H1 (cell line): ENCODE data around the gene SSU72. TPM values are rescaled to one million over a fixed set of nuclear protein-coding genes. Genes with fewer than 3 reads are reported as not detected.

ENCODE experiments used
- CTCF ChIA-PET: fragments of 300-600 bp; sonication (Branson Sonifier 250); formaldehyde crosslinking; loops from one replicate; lab custom pipeline; 2021; ENCODE audit not compliant: partially characterized antibody; lab: Charles Lee
- POLR2A ChIA-PET: fragments of 300-600 bp; sonication (Branson Sonifier 250); formaldehyde crosslinking; loops from one replicate; lab custom pipeline; 2021; ENCODE audit warnings: inconsistent platforms; ENCODE audit not compliant: partially characterized antibody; lab: Charles Lee
- DNase-seq, 2 experiments: peaks; one replicate each; pipeline versions ENCODE4 v3.0.0 to v3.0.0-alpha.2; 2010 to 2022; ENCODE audit warnings: low spot score in 2 of 2, low read depth in 1 of 2, mixed read lengths in 1 of 2
- FAIRE-seq: peaks from 2 replicates; lab custom pipeline; 2011; peaks lifted over from hg19 to GRCh38; lab: Jason Lieb, UNC
- H2AFZ ChIP-seq: 2 replicates; pipeline ENCODE4 v1.8.1; 2012; ENCODE audit warnings: low read length, inconsistent platforms
- H2AK5ac ChIP-seq: 2 replicates; pipeline ENCODE4 v1.6.1; 2013; ENCODE audit warnings: low read depth, low read length
- H2BK120ac ChIP-seq: replicated peaks from 2 replicates; pipeline ENCODE3; 2013; ENCODE audit warnings: low read depth, low read length, inconsistent platforms
- H2BK12ac ChIP-seq: 2 replicates; pipeline ENCODE4 v1.6.1; 2013; ENCODE audit warnings: low read depth, low read length
- H2BK15ac ChIP-seq: 2 replicates; pipeline ENCODE4 v1.6.1; 2013; ENCODE audit warnings: low read length
- H2BK20ac ChIP-seq: 2 replicates; pipeline ENCODE4 v1.6.1; 2013; ENCODE audit warnings: low read length
- H2BK5ac ChIP-seq: 2 replicates; pipeline ENCODE4 v1.6.1; 2013; ENCODE audit warnings: low read depth, low read length
- H3K14ac ChIP-seq: 2 replicates; pipeline ENCODE4 v1.6.1; 2013; ENCODE audit warnings: inconsistent platforms; ENCODE audit not compliant: insufficient read length
- H3K18ac ChIP-seq: 2 replicates; pipeline ENCODE4 v1.6.1; 2013; ENCODE audit warnings: low read length; ENCODE audit errors: extremely low read depth
- H3K23ac ChIP-seq: 2 replicates; pipeline ENCODE4 v1.6.1; 2013; ENCODE audit warnings: inconsistent platforms; ENCODE audit not compliant: insufficient read length
- H3K23me2 ChIP-seq: 2 replicates; pipeline ENCODE4 v1.6.1; 2013; ENCODE audit warnings: low read depth, low read length
- H3K27ac ChIP-seq: 2 replicates; pipeline ENCODE4 v1.6.1; 2011; ENCODE audit warnings: low read depth, low read length, inconsistent platforms
- H3K27me3 ChIP-seq, 4 experiments: replicated peaks in 1 of 4; 1 replicate in 1 of 4; 2 replicates in 3 of 4; pipeline versions ENCODE4 v1.6.1 to v1.8.1; 2011 to 2013; ENCODE audit warnings: low read length in 3 of 4, mild to moderate bottlenecking in 3 of 4, inconsistent platforms in 2 of 4, mixed read lengths in 2 of 4, moderate library complexity in 1 of 4; ENCODE audit not compliant: control insufficient read depth in 3 of 4, insufficient read depth in 3 of 4; ENCODE audit errors: extremely low read depth in 1 of 4
- H3K36me3 ChIP-seq, 4 experiments: 2 replicates each; pipeline versions ENCODE4 v1.6.1 to v1.8.1; 2011 to 2013; ENCODE audit warnings: mild to moderate bottlenecking in 4 of 4, low read length in 3 of 4, moderate library complexity in 2 of 4, control low read depth in 1 of 4, inconsistent platforms in 1 of 4; ENCODE audit not compliant: insufficient read depth in 4 of 4, control insufficient read depth in 2 of 4
- H3K4ac ChIP-seq: replicated peaks from 2 replicates; pipeline ENCODE3; 2013; ENCODE audit warnings: low read length, low read depth, mixed read lengths, inconsistent platforms; ENCODE audit not compliant: insufficient read length
- H3K4me1 ChIP-seq, 4 experiments: replicated peaks in 1 of 4; 1 replicate in 1 of 4; 2 replicates in 3 of 4; pipeline versions ENCODE4 v1.6.1 to v1.8.1; 2011 to 2013; ENCODE audit warnings: low read length in 3 of 4, inconsistent platforms in 2 of 4, mixed read lengths in 1 of 4; ENCODE audit not compliant: insufficient read depth in 4 of 4, control insufficient read depth in 3 of 4
- H3K4me2 ChIP-seq, 2 experiments: 2 replicates each; pipeline versions ENCODE4 v1.6.1 to v1.8.1; 2011 to 2013; ENCODE audit warnings: low read depth in 2 of 2, low read length in 2 of 2, control low read depth in 1 of 2, inconsistent platforms in 1 of 2, mild to moderate bottlenecking in 1 of 2; ENCODE audit not compliant: insufficient read depth in 1 of 2
- H3K4me3 ChIP-seq, 4 experiments: fragments of 200-600, 300-600 bp in 1 of 4; sonication (generic), shearing (Covaris generic), sonication (Bioruptor Twin) in 1 of 4; 2 replicates each; pipeline versions ENCODE4 v1.5.1 to v1.8.1; 2011 to 2016; ENCODE audit warnings: low read length in 4 of 4, low read depth in 3 of 4, control low read depth in 2 of 4, inconsistent platforms in 2 of 4, mild to moderate bottlenecking in 2 of 4, mixed read lengths in 1 of 4, moderate library complexity in 1 of 4; ENCODE audit not compliant: insufficient read depth in 2 of 4; ENCODE audit errors: extremely low read depth in 1 of 4
- H3K56ac ChIP-seq: replicated peaks from 2 replicates; pipeline ENCODE3; 2013; ENCODE audit warnings: low read depth, mild to moderate bottlenecking, mixed read lengths, low read length, inconsistent platforms; ENCODE audit not compliant: insufficient read length
- H3K79me1 ChIP-seq: 2 replicates; pipeline ENCODE4 v1.6.1; 2013; ENCODE audit warnings: low read depth, low read length, control low read depth
- H3K79me2 ChIP-seq, 2 experiments: 2 replicates each; pipeline versions ENCODE4 v1.6.1 to v1.8.1; 2012 to 2013; ENCODE audit warnings: low read length in 2 of 2, mild to moderate bottlenecking in 2 of 2, inconsistent platforms in 1 of 2; ENCODE audit not compliant: insufficient read depth in 2 of 2, control insufficient read depth in 1 of 2
- H3K9ac ChIP-seq, 4 experiments: replicated peaks in 1 of 4; 1 replicate in 1 of 4; 2 replicates in 3 of 4; pipeline versions ENCODE4 v1.6.1 to v1.8.1; 2011 to 2013; ENCODE audit warnings: low read depth in 3 of 4, low read length in 3 of 4, control low read depth in 2 of 4, mild to moderate bottlenecking in 2 of 4, moderate library complexity in 2 of 4, inconsistent platforms in 1 of 4; ENCODE audit errors: extremely low read depth in 1 of 4
- H3K9me3 ChIP-seq, 2 experiments: 2 replicates each; pipeline versions ENCODE4 v1.6.1 to v1.8.1; 2012 to 2013; ENCODE audit warnings: mild to moderate bottlenecking in 2 of 2, moderate library complexity in 2 of 2, control low read depth in 1 of 2, inconsistent platforms in 1 of 2, low read depth in 1 of 2, low read length in 1 of 2, mixed read lengths in 1 of 2; ENCODE audit not compliant: insufficient read depth in 2 of 2
- H4K20me1 ChIP-seq, 2 experiments: replicated peaks in 1 of 2; 2 replicates each; pipeline versions ENCODE3 to v1.8.1; 2011 to 2013; ENCODE audit warnings: inconsistent platforms in 2 of 2, low read length in 2 of 2, mild to moderate bottlenecking in 1 of 2; ENCODE audit not compliant: insufficient read depth in 2 of 2, control insufficient read depth in 1 of 2
- H4K5ac ChIP-seq: 2 replicates; pipeline ENCODE4 v1.6.1; 2013; ENCODE audit warnings: low read length, low read depth, mixed read lengths, inconsistent platforms; ENCODE audit not compliant: insufficient read length
- H4K8ac ChIP-seq: 2 replicates; pipeline ENCODE4 v1.8.0; 2013; ENCODE audit warnings: mild to moderate bottlenecking, moderate library complexity, low read length, inconsistent platforms; ENCODE audit not compliant: insufficient read depth; ENCODE audit errors: extremely low read depth
- H4K91ac ChIP-seq: replicated peaks from 2 replicates; pipeline ENCODE3; 2013; ENCODE audit warnings: low read length, mixed read lengths, inconsistent platforms; ENCODE audit not compliant: insufficient read length
- GTF2F1 ChIP-seq: IDR thresholded peaks from 2 replicates; pipeline ENCODE4 v1.6.1; 2012; ENCODE audit warnings: low read depth, low read length, improper control_type of control experiment, borderline replicate concordance
- WGBS, 2 experiments: shearing (Covaris generic) in 1 of 2; methylation state at CpG; one replicate each; pipeline versions ENCODE4 v1.1.6 to v1.1.7; 2013 to 2015; ENCODE audit warnings: low lambda C conversion rate in 2 of 2, mixed read lengths in 2 of 2, inconsistent platforms in 1 of 2, low coverage in 1 of 2, missing lambda C conversion rate in 1 of 2; ENCODE audit not compliant: insufficient replicate concordance in 2 of 2, insufficient coverage in 1 of 2, insufficient read length in 1 of 2; ENCODE audit errors: extremely low coverage in 1 of 2, missing lambda C conversion rate in 1 of 2; 5-methylcytosine and 5-hydroxymethylcytosine counted together
- polyA plus RNA-seq, 7 experiments: library from polyadenylated mRNA; depleted of rRNA in 3 of 7; stranded (reverse) in 5 of 7; unstranded in 2 of 7; fragments of >200 nt in 5 of 7; fragments of 200-250 nt in 2 of 7; gene quantifications; 1 replicate in 5 of 7; 2 replicates in 1 of 7; 4 replicates in 1 of 7; pipeline versions ENCODE4 v1.2.1 to v1.2.3, GENCODE V29; 2011 to 2013; ENCODE audit warnings: missing spikeins in 2 of 7, mixed read lengths in 2 of 7
- total RNA-seq: library from RNA; stranded (reverse); fragmentation: NEBNext Ultra II Directional; extraction: Animal tissue kit (Norgen Biotek cat#: 25700); gene quantifications from 2 replicates; pipeline ENCODE4 v1.2.1, GENCODE V29; 2021

SSU72 gene
- total and polyA plus RNA-seq, 2 of the 8 experiments (the other 6 are each of a cell fraction or from before 2014, with no cell fraction given), result 110 to 165 TPM

DNA sequence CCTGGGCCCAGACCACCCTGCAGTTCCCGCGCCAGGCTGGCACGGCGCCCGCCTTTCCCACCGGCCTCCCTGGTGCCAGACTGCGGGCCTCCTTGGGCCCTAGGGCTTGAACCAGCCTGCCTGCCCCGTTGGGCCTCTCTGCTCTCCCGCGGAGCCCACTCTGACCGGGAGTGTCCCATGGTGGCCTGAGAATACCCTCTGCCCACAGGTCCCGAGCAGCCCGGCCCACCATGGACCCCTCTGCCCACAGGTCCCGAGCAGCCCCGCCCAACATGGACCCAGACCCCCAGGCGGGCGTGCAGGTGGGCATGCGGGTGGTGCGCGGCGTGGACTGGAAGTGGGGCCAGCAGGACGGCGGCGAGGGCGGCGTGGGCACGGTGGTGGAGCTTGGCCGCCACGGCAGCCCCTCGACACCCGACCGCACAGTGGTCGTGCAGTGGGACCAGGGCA, 48.5 kb upstream of the SSU72 start:
- no peak overlapping the region for H2BK15ac ChIP-seq
- ChIA-PET POLR2A (no interaction called here), CTCF (interaction anchor here (1.6 kb wide), 1 partner anchor 182 kb away, joined by 4 read pairs; no protein-coding TSS in a partner anchor)
- H2AFZ ChIP-seq, result no peak overlapping the region
- H3K23me2 ChIP-seq, result no peaks in the 10 kb centered on the region
- peak overlapping the region; percentile 79; the same call in 1 of the 2 replicates for H4K8ac ChIP-seq
- WGBS, 2 experiments, result 96% methylated on average over 26 of the region's 33 CpGs; no CpG with 5 or more reads in 1 of the 2 experiments
- H3K56ac ChIP-seq, result no peak overlapping the region
- H3K14ac ChIP-seq, result no peak overlapping the region
- no peak overlapping the region for H3K4ac ChIP-seq
- H2BK20ac ChIP-seq, result no peak overlapping the region
- no peak overlapping the region for H2BK120ac ChIP-seq
- no peak overlapping the region for H2AK5ac ChIP-seq
- no peak overlapping the region for H3K27ac ChIP-seq
- no peaks in the 10 kb centered on the region for H3K27me3 ChIP-seq
- no peak overlapping the region for H3K4me3 ChIP-seq
- H3K23ac ChIP-seq, result no peak overlapping the region
- no peaks in the 10 kb centered on the region for H3K79me2 ChIP-seq
- no peaks in the 10 kb centered on the region for H3K9me3 ChIP-seq
- H3K4me2 ChIP-seq, result no peak overlapping the region
- FAIRE-seq (no peak), DNase-seq (no peak)
- H2BK5ac ChIP-seq, result no peak overlapping the region; the same call in 1 of the 2 replicates
- no peak for TF ChIP-seq GTF2F1
- H3K79me1 ChIP-seq, result no peaks in the 10 kb centered on the region; the same call in none of the 2 replicates
- H4K91ac ChIP-seq, result no peak overlapping the region
- H4K20me1 ChIP-seq, result peaks cover 2 to 18% of the 10 kb centered on the region in 2 experiments
- H2BK12ac ChIP-seq, result no peak overlapping the region
- H3K36me3 ChIP-seq, result no peaks in the 10 kb centered on the region
- H3K9ac ChIP-seq, result no peak overlapping the region
- H3K4me1 ChIP-seq, result peaks cover 0 to under 1% (median 0%) of the 10 kb centered on the region in 4 experiments; a peak in 2 of 7 replicates
- no peak overlapping the region for H4K5ac ChIP-seq
- H3K18ac ChIP-seq, result no peak overlapping the region
